Ectodermal cell (in vitro differentiated cells): ENCODE measurements around the gene FLNA.
"Not testable (repeated sequence)": the region's sequence is repeated elsewhere in the genome, so short reads cannot be mapped to it uniquely, and the experiment has no call there.

ENCODE experiments used
- H3K27ac ChIP-seq: 2 replicates; pipeline ENCODE4 v1.7.0; 2013; ENCODE audit warnings: mild to moderate bottlenecking, low read depth, low read length; ENCODE audit not compliant: insufficient read depth, poor library complexity, severe bottlenecking
- H3K27me3 ChIP-seq: 2 replicates; pipeline ENCODE4 v1.7.0; 2013; ENCODE audit warnings: mild to moderate bottlenecking, low read length; ENCODE audit not compliant: insufficient read depth, control insufficient read depth, poor library complexity, severe bottlenecking
- H3K36me3 ChIP-seq: one replicate; pipeline ENCODE4 v1.7.0; 2013; ENCODE audit warnings: low read length; ENCODE audit not compliant: control insufficient read depth, insufficient read depth
- H3K4me1 ChIP-seq: one replicate; pipeline ENCODE4 v1.7.0; 2013; ENCODE audit warnings: low read length; ENCODE audit not compliant: control insufficient read depth, insufficient read depth
- H3K4me3 ChIP-seq: 2 replicates; pipeline ENCODE4 v1.7.0; 2013; ENCODE audit warnings: low read depth, low read length, control low read depth; ENCODE audit not compliant: insufficient read depth
- H3K9me3 ChIP-seq: 2 replicates; pipeline ENCODE4 v1.7.0; 2013; ENCODE audit warnings: mild to moderate bottlenecking, low read length, moderate library complexity; ENCODE audit not compliant: control insufficient read depth
- WGBS, 2 experiments: methylation state at CpG; one replicate each; pipeline ENCODE4 v1.1.7; 2013; ENCODE audit warnings: missing lambda C conversion rate in 2 of 2; 5-methylcytosine and 5-hydroxymethylcytosine counted together

The FLNA gene

GRCh38 chrX:154399527-154400368 is 25.3 kb upstream of the FLNA start:
- Histone ChIP-seq H3K4me3 (peak overlapping the region; percentile 80), H3K9me3 (no peaks in the 10 kb centered on the region), H3K27ac (no peak overlapping the region), H3K4me1 (no peaks in the 10 kb centered on the region), H3K36me3 (peaks cover 12% of the 10 kb centered on the region), H3K27me3 (no peaks in the 10 kb centered on the region)
- WGBS, 2 experiments, result 72 to 93% methylated on average over 8 to 14 of the region's 14 CpGs

- WGBS, 2 experiments, result 3 to 5% methylated on average over 49 of the region's 49 CpGs
These were observed 24.5 kb upstream of the FLNA start for GRCh38 chrX:154398668-154399526.

GRCh38 chrX:154397888-154398667 is 23.6 kb upstream of the FLNA start, which contains the start of gene RPL10:
Gene RPL10 (plus strand): TSS chrX:154398377. CDS start chrX:154398520, 143 bp downstream.
- H3K27me3 ChIP-seq, result no peaks in the 10 kb centered on the region
- peak within 1 kb of the TSS; percentile 80 for H3K4me3 ChIP-seq
- H3K9me3 ChIP-seq, result no peaks in the 10 kb centered on the region
- peak within 1 kb of the TSS; percentile 96 for H3K27ac ChIP-seq
- no peaks in the 10 kb centered on the region for H3K4me1 ChIP-seq
- WGBS, 2 experiments, result 0% methylated on average over 69 of the region's 69 CpGs
- peaks cover 12% of the 10 kb centered on the region for H3K36me3 ChIP-seq

More at GRCh38 chrX:154398668-154399526, 24.5 kb upstream of the FLNA start:
- H3K4me1 ChIP-seq, result no peaks in the 10 kb centered on the region
- no peaks in the 10 kb centered on the region for H3K27me3 ChIP-seq
- peak overlapping the region; percentile 80 for H3K4me3 ChIP-seq
- peaks cover 12% of the 10 kb centered on the region for H3K36me3 ChIP-seq
- H3K27ac ChIP-seq, result peak overlapping the region; percentile 91
- no peaks in the 10 kb centered on the region for H3K9me3 ChIP-seq

- no peaks in the 10 kb centered on the region for H3K9me3 ChIP-seq
- peaks cover 12% of the 10 kb centered on the region for H3K36me3 ChIP-seq
- H3K27me3 ChIP-seq, result no peaks in the 10 kb centered on the region
- WGBS, 2 experiments, result 5 to 7% methylated on average over 53 of the region's 53 CpGs
- H3K27ac ChIP-seq, result peak overlapping the region; percentile 96
- no peaks in the 10 kb centered on the region for H3K4me1 ChIP-seq
- peak overlapping the region; percentile 61 for H3K4me3 ChIP-seq
These were observed 22.8 kb upstream of the FLNA start for GRCh38 chrX:154396973-154397887.

- H3K4me3 ChIP-seq, H3K9me3 ChIP-seq, H3K27ac ChIP-seq, H3K27me3 ChIP-seq, H3K4me1 ChIP-seq: not testable (repeated sequence)
- H3K36me3 ChIP-seq, result peaks cover 12% of the 10 kb centered on the region
- 89 to 94% methylated on average over 12 to 13 of the region's 17 CpGs for WGBS, 2 experiments
These were observed 21.9 kb upstream of the FLNA start for GRCh38 chrX:154396363-154396762.

GRCh38 chrX:154389812-154390747 is 15.6 kb upstream of the FLNA start:
- H3K4me1 ChIP-seq, result not testable (repeated sequence)

GRCh38 chrX:154388649-154389048 is 14.2 kb upstream of the FLNA start:
- not testable (repeated sequence) for H3K9me3 ChIP-seq, H3K4me1 ChIP-seq, H3K36me3 ChIP-seq, H3K4me3 ChIP-seq, H3K27ac ChIP-seq, H3K27me3 ChIP-seq
- WGBS, 2 experiments, result no CpG with 5 or more reads among the region's 16 CpGs

More at GRCh38 chrX:154389812-154390747, 15.6 kb upstream of the FLNA start:
- WGBS, 2 experiments, result 3% methylated on average over 6 of the region's 121 CpGs; no CpG with 5 or more reads in 1 of the 2 experiments
- H3K36me3 ChIP-seq, H3K27me3 ChIP-seq, H3K27ac ChIP-seq, H3K4me3 ChIP-seq, H3K9me3 ChIP-seq: not testable (repeated sequence)

- H3K27ac ChIP-seq, H3K27me3 ChIP-seq, H3K9me3 ChIP-seq, H3K4me3 ChIP-seq, H3K4me1 ChIP-seq, H3K36me3 ChIP-seq: not testable (repeated sequence)
- no CpG with 5 or more reads among the region's 20 CpGs for WGBS, 2 experiments
These were observed 13.7 kb upstream of the FLNA start for GRCh38 chrX:154388094-154388493.
